ENCODE results near the gene GPC5. TPM values are rescaled to one million over a fixed set of nuclear protein-coding genes. Genes with fewer than 3 reads are reported as not detected.

The GPC5 gene
- total and polyA plus RNA-seq, 2 donors (not counting 3 experiments of a cell fraction or from before 2014, with no cell fraction given), result 0.59 to 0.97 TPM

- no TSS peak for BruUV-seq (replicated peaks)
- H3K79me2 ChIP-seq (ENCODE audit: control insufficient read depth, insufficient read depth, low read length), result no peaks in the 10 kb centered on the region
- DNase-seq (ENCODE audit: low read depth, low spot score) (no peak), FAIRE-seq (no peak)
- CTCF ChIA-PET, result no interaction called here
- POLR2A ChIA-PET, result no interaction called here
- dilution Hi-C loops (cut with MboI; ENCODE audit: extremely low pct_ligation_motif_present, low sequenced_read_pairs), result no loop called here
- no peaks in the 10 kb centered on the region for H4K20me1 ChIP-seq (replicated peaks; ENCODE audit: control insufficient read depth, extremely low read depth, insufficient read depth, low read length)
- H3K9ac ChIP-seq (replicated peaks; ENCODE audit: extremely low read depth, insufficient read depth, low read length), result no peak overlapping the region
- H3K4me3 ChIP-seq (replicated peaks in 1 of 3; ENCODE audit: insufficient read depth in 1 of 3, low read depth in 1 of 3, low read length in 3 of 3), result no peak overlapping the region
- TF ChIP-seq MYC (IDR thresholded peaks at IDR 0.05; ENCODE audit: low read depth, low read length) (no peak), GATA2 (IDR thresholded peaks at IDR 0.05; ENCODE audit: insufficient read depth, insufficient read length, low read depth, low read length) (no peak), FOS (IDR thresholded peaks at IDR 0.05; ENCODE audit: borderline replicate concordance, insufficient read depth, low read length) (no peak), POLR2A (IDR thresholded peaks at IDR 0.05; ENCODE audit: low read depth, low read length) (no peak), POLR2AphosphoS5 (IDR thresholded peaks at IDR 0.05; ENCODE audit: insufficient read depth, low read depth, low read length) (no peak), EZH2 (IDR thresholded peaks at IDR 0.05; ENCODE audit: borderline replicate concordance, low read depth, low read length, severe bottlenecking) (no peak)
- H3K27me3 ChIP-seq (ENCODE audit: control insufficient read depth in 2 of 2, insufficient read depth in 2 of 2, low read length in 2 of 2), result no peaks in the 10 kb centered on the region
- H3K36me3 ChIP-seq (ENCODE audit: control insufficient read depth in 2 of 2, extremely low read depth in 1 of 2, insufficient read depth in 2 of 2, low read length in 2 of 2), result no peaks in the 10 kb centered on the region
- H3K27ac ChIP-seq (ENCODE audit: insufficient read depth, low read depth, low read length), result no peak overlapping the region
- peaks cover 2% of the 10 kb centered on the region for H3K9me3 ChIP-seq (replicated peaks; ENCODE audit: control insufficient read depth, insufficient read depth, low read length)
- no peak overlapping the region for H2AFZ ChIP-seq (ENCODE audit: low read depth, low read length)
- H3K4me1 ChIP-seq (ENCODE audit: control insufficient read depth, extremely low read depth, insufficient read depth, low read length), result no peaks in the 10 kb centered on the region
- no peaks in the 10 kb centered on the region for H3K9me1 ChIP-seq (replicated peaks; ENCODE audit: control insufficient read depth, extremely low read depth, insufficient read depth, low read length)
- H3K4me2 ChIP-seq (ENCODE audit: insufficient read depth, low read length), result no peak overlapping the region
- intact Hi-C loops (cut with micrococcal nuclease), result no loop called here
These were observed 909.3 kb downstream of the GPC5 start for GRCh38 chr13:92307752-92308151.

GRCh38 chr13:92312823-92313222 lies 914.4 kb downstream of the GPC5 start:
- no peaks in the 10 kb centered on the region for H3K27me3 ChIP-seq (ENCODE audit: control insufficient read depth in 2 of 2, insufficient read depth in 2 of 2, low read length in 2 of 2)
- peaks cover 5% of the 10 kb centered on the region for H3K9me3 ChIP-seq (replicated peaks; ENCODE audit: control insufficient read depth, insufficient read depth, low read length)
- H3K4me3 ChIP-seq (replicated peaks in 1 of 3; ENCODE audit: insufficient read depth in 1 of 3, low read depth in 1 of 3, low read length in 3 of 3), result no peak overlapping the region
- no TSS peak for BruUV-seq (replicated peaks)
- intact Hi-C loops (cut with micrococcal nuclease) (no loop called here), dilution Hi-C loops (cut with MboI; ENCODE audit: extremely low pct_ligation_motif_present, low sequenced_read_pairs) (no loop called here)
- TF ChIP-seq POLR2AphosphoS5 (IDR thresholded peaks at IDR 0.05; ENCODE audit: insufficient read depth, low read depth, low read length) (no peak), FOS (IDR thresholded peaks at IDR 0.05; ENCODE audit: borderline replicate concordance, insufficient read depth, low read length) (no peak), MAX (IDR thresholded peaks at IDR 0.05; ENCODE audit: insufficient read depth, insufficient read length) (no peak), CTCF (IDR thresholded peaks at IDR 0.05; ENCODE audit: extremely low read depth in 1 of 2, insufficient read depth in 1 of 2, low read depth in 1 of 2, low read length in 2 of 2) (no peak), JUN (IDR thresholded peaks at IDR 0.05; ENCODE audit: borderline replicate concordance, insufficient read depth, insufficient read length, low read depth) (no peak), MYC (IDR thresholded peaks at IDR 0.05; ENCODE audit: low read depth, low read length) (no peak), GATA2 (IDR thresholded peaks at IDR 0.05; ENCODE audit: insufficient read depth, insufficient read length, low read depth, low read length) (no peak), EZH2 (IDR thresholded peaks at IDR 0.05; ENCODE audit: borderline replicate concordance, low read depth, low read length, severe bottlenecking) (no peak), POLR2A (IDR thresholded peaks at IDR 0.05; ENCODE audit: low read depth, low read length) (no peak)
- no peaks in the 10 kb centered on the region for H3K4me1 ChIP-seq (ENCODE audit: control insufficient read depth, extremely low read depth, insufficient read depth, low read length)
- no peaks in the 10 kb centered on the region for H4K20me1 ChIP-seq (replicated peaks; ENCODE audit: control insufficient read depth, extremely low read depth, insufficient read depth, low read length)
- FAIRE-seq (no peak), DNase-seq (ENCODE audit: low read depth, low spot score) (no peak)
- ChIA-PET POLR2A (no interaction called here), CTCF (no interaction called here)
- no peak overlapping the region for H3K4me2 ChIP-seq (ENCODE audit: insufficient read depth, low read length)
- no peaks in the 10 kb centered on the region for H3K36me3 ChIP-seq (ENCODE audit: control insufficient read depth in 2 of 2, extremely low read depth in 1 of 2, insufficient read depth in 2 of 2, low read length in 2 of 2)
- H2AFZ ChIP-seq (ENCODE audit: low read depth, low read length), result no peak overlapping the region
- no peaks in the 10 kb centered on the region for H3K79me2 ChIP-seq (ENCODE audit: control insufficient read depth, insufficient read depth, low read length)
- H3K27ac ChIP-seq (ENCODE audit: insufficient read depth, low read depth, low read length), result no peak overlapping the region
- no peaks in the 10 kb centered on the region for H3K9me1 ChIP-seq (replicated peaks; ENCODE audit: control insufficient read depth, extremely low read depth, insufficient read depth, low read length)
- no peak overlapping the region for H3K9ac ChIP-seq (replicated peaks; ENCODE audit: extremely low read depth, insufficient read depth, low read length)

All from endothelial cell of umbilical vein (primary cell).